Stimulated activated CD8-positive, alpha-beta memory T cell treated with anti-CD3 and anti-CD28 coated beads, Interleukin-7, amount 100 ng/mL, for 24 hours (primary cell): Measurements from ENCODE around the gene DERA.
"Not testable (repeated sequence)": the region's sequence is repeated elsewhere in the genome, so short reads cannot be mapped to it uniquely, and the experiment has no call there.

Experiments used
- DNase-seq: peaks from one replicate; pipeline ENCODE4 v3.0.0-alpha.2; 2020; ENCODE audit warnings: low read depth

The DERA gene

DNA sequence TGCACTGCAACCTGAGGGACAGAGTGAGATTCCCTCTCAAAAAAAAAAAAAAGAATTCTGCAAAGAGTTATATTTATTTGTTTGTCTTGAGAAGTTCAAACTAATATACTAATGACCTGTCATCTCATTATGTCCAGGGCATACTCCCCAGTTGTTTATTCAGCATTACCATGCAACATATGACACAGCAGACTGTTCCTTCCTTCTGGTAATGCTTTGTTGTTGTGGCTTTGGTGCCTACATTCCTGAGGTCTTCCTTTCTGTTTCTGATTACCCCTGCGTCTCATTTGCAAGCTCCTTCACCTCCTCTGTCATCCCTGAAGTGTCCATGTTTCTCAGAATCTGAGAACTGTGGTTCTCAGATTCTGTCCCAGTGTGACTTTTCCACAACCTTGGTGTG, 55.3 kb downstream of the DERA start:
- no peak for DNase-seq

- not testable (repeated sequence) for DNase-seq
These were observed 55.9 kb downstream of the DERA start for GRCh38 chr12:15967053-15967452.

GRCh38 chr12:15971211-15971610, 60.1 kb downstream of the DERA start:
- no peak for DNase-seq

- DNase-seq, result no peak
These were observed 61.8 kb downstream of the DERA start for GRCh38 chr12:15972894-15973293.

DNA sequence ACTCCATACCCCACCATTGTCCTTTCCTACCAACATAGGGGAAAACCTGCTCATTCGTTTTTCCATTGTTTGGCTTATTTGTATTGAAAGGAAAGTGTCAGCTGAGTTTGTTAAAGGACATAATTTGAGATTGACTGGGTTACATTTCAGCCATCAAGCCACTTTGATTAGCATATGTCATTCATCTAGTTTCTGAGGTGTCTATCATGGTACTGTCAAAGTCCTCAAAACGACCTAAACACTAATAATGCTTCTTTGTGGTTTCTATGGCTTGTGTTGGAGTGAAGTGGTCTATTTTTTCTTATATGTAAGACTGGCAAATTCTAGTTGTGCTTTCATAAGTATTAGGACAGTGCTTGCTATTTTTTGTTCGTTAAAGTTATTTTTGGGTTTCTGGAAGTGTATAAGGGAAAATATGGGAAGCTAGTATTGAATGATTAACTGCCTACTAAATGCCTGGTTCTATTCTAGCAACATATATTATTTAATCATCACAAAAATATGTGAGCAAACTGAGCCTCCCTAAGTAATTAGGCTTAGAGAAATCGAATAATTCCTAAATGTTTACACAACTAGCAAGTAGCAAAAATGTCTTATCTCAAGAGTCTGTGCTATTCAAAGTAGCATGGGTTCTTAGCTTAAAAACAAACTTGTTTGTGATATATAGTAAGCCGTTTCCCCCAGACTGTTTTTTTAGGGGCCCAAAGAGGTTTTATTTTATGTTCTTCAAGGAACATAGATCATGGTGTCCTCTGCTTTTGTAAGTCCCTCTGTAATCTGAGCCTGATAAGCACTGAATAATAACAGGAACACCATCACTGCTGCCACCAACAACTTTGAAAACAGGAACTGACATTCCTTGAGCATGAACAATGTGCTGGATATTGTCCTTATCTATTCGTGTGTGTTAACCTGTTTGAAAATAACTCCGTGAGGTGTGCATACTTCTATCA, 67.1 kb downstream of the DERA start:
- no peak for DNase-seq

GRCh38 chr12:15979096-15980092, 68.3 kb downstream of the DERA start:
- DNase-seq, result no peak

- DNase-seq, result no peak
These were observed 70.9 kb downstream of the DERA start for GRCh38 chr12:15982071-15982470.

DNA sequence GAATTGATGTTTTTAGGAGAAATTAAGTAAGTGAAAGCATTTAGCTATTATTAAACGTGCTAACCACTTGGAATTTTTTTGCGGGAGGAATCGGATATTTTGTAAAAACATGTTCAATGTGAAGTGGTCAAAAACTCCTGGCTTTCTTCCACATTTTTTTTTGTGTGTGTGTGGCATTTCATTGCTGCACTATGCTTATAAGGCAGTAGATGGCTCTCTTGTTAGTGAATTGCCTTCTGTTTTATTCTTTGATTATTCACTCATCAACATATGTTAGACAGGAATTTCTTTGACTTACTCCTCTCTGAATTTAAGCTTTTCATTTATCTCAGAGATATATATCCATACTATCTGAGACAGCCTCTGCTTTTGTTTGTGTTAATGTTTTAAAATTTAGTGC, 71.3 kb downstream of the DERA start:
- DNase-seq, result no peak

DNA sequence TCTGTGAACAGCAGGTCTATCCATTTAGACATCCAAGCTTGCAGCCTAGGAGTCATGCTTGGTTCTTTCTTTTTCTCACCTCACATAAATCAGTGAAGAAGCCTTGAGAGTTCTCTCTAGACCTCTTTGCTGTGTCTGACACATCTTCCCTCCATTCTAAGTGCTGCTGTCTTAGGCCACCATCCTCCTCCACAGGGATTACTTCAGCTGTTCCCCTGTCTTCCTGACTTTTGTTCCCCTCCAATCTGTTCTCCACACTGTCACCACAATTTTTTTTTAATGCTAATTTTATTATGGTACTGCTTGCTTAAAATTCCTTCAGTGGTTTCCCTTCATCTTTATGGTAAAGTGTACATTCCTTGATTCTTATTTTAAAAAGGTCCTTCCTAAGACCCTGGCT, 71.8 kb downstream of the DERA start:
- DNase-seq, result no peak

GRCh38 chr12:15984097-15984800, 73.1 kb downstream of the DERA start:
- DNase-seq, result no peak

DNA sequence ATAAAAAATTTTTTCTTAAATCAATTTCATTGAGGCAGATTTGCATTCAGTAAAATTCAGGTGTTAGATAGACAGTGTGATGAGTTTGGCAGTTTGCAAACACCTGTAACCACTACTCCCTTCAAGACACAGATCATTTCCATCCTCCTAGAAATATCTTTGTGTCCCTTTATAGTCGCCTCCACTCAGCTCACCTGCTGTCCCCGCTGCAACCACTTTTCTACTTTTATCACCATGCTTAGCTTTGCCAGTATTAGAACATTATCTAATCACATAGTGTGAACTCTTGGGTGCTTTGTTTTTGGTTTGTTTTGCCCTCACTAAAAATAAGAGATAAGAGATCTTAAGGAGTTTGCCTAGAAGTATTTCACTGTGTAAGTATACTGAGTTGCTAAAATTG, 73.8 kb downstream of the DERA start:
- DNase-seq, result no peak

- no peak for DNase-seq
These were observed 76.6 kb downstream of the DERA start for GRCh38 chr12:15987696-15988095.

- DNase-seq, result no peak
These were observed 78.0 kb downstream of the DERA start for GRCh38 chr12:15988983-15989755.

GRCh38 chr12:15995801-15996200, 84.7 kb downstream of the DERA start:
- DNase-seq, result no peak

GRCh38 chr12:15996254-15996653, 85.1 kb downstream of the DERA start:
- DNase-seq, result no peak

GRCh38 chr12:15996948-15997347, 85.8 kb downstream of the DERA start:
- no peak for DNase-seq

DNA sequence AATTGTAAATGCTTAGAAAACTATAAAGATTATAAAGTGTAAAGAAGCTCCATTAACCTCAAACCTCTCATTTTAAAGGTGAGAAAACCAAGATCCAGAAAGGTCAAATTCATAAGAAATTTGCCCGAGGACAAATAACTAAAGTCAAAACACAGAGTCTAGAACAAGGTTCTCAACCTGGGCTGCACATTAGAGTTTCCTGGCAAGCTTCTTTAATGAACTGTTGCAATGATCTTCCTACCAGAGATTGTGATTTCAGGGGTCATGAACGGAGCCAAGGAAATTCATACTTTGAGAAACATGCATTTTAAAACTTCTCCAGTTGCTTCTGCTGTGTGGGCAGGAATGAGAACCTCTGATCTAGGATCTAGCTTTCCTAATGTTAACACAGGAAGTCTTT, 86.8 kb downstream of the DERA start:
- DNase-seq, result no peak

- no peak for DNase-seq
These were observed 91.7 kb downstream of the DERA start for GRCh38 chr12:16002880-16003279.

DNA sequence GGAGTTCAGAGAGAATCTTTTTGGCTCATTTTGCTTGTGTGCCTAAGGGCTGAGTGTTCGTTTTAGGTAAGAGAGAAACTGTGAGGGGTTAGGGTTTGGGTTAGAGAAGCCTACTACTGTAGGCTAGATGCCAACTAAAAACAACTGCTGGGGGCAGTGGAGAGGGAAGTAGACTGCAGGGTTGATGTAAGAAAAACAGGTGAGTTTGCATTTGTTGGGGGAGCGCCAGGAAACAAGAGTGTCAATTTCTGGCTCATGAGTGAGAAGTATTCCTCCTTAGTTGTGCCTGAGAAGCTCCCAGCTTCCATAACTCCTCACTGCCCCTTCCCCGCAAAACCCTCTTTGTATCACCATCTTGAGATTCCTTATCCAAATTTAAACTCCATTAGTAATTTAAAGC, 92.3 kb downstream of the DERA start:
- no peak for DNase-seq

DNA sequence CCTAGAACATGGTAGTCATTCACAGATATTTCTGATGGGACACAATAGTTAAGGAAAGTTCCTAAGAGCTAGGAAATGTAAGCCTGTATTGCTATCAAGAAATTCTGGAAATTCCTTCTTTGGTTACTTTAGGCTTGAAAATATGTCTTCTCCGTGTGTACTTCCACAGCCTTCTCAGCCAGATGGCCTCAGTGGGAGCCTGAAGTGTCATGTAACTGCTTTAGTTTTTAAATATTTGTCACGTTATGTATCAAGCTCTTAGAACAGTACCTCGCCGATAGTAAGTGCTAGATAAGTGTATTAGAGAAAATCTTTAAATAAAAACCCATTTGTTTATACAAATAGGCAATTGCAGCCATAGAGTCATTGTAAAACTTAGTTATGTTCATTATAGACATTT, 95.6 kb downstream of the DERA start:
- DNase-seq, result no peak

- no peak for DNase-seq
These were observed 97.3 kb downstream of the DERA start for GRCh38 chr12:16008421-16008824.
